HG02642 (cell line): Measurements from ENCODE around the gene ZFPM1.

ENCODE experiments used
- ATAC-seq: cut with Tn5 transposase; IDR thresholded peaks from one replicate; pipeline ENCODE4 v1.9.1; 2021; ENCODE audit warnings: mild to moderate bottlenecking; ENCODE audit not compliant: unreplicated experiment, poor library complexity

Gene ZFPM1

GRCh38 chr16:88433632-88434352 lies 19.3 kb upstream of the ZFPM1 start:
- ATAC-seq: no peak

- no peak for ATAC-seq
Observed at GRCh38 chr16:88434353-88434690, 18.8 kb upstream of the ZFPM1 start.

- no peak for ATAC-seq
Observed at GRCh38 chr16:88434746-88435145, 18.3 kb upstream of the ZFPM1 start.

- ATAC-seq: no peak
Observed at GRCh38 chr16:88435437-88436355, 17.4 kb upstream of the ZFPM1 start.

- ATAC-seq: no peak
Observed at GRCh38 chr16:88436796-88437195, 16.3 kb upstream of the ZFPM1 start.

- ATAC-seq: no peak
Observed at GRCh38 chr16:88437367-88437964, 15.6 kb upstream of the ZFPM1 start.

GRCh38 chr16:88438084-88438870 lies 14.8 kb upstream of the ZFPM1 start:
- no peak for ATAC-seq

- ATAC-seq: no peak
Observed at GRCh38 chr16:88439016-88439415, 14.1 kb upstream of the ZFPM1 start.

- no peak for ATAC-seq
Observed at GRCh38 chr16:88439706-88440105, 13.4 kb upstream of the ZFPM1 start.

- no peak for ATAC-seq
Observed at GRCh38 chr16:88440111-88440510, 13.0 kb upstream of the ZFPM1 start.

GRCh38 chr16:88440686-88441405 lies 12.2 kb upstream of the ZFPM1 start:
- ATAC-seq: no peak

- ATAC-seq: no peak
Observed at GRCh38 chr16:88441460-88441859, 11.6 kb upstream of the ZFPM1 start.

GRCh38 chr16:88442383-88442726 lies 10.7 kb upstream of the ZFPM1 start:
- ATAC-seq: no peak

- ATAC-seq: peak; percentile 56
Observed at GRCh38 chr16:88442727-88443576, 10.1 kb upstream of the ZFPM1 start.

- ATAC-seq: no peak
Observed at GRCh38 chr16:88444826-88445582, 8.1 kb upstream of the ZFPM1 start.

- ATAC-seq: no peak
Observed at GRCh38 chr16:88445583-88445960, 7.5 kb upstream of the ZFPM1 start.

GRCh38 chr16:88446061-88446460 lies 7.0 kb upstream of the ZFPM1 start:
- ATAC-seq: no peak

- ATAC-seq: no peak
Observed at GRCh38 chr16:88446736-88447135, 6.3 kb upstream of the ZFPM1 start.
